Ishikawa (cell line): ENCODE results near the gene RCOR1.

Source experiments
- CEBPB ChIP-seq: IDR thresholded peaks from 2 replicates; pipeline ENCODE4 v1.6.1; 2012
- CREB1 ChIP-seq: IDR thresholded peaks from 2 replicates; pipeline ENCODE4 v1.6.1; 2012; ENCODE audit warnings: low read depth
- EGR1 ChIP-seq: IDR thresholded peaks from 2 replicates; pipeline ENCODE4 v1.6.1; 2012
- EP300 ChIP-seq: IDR thresholded peaks from 2 replicates; pipeline ENCODE4 v1.6.1; 2012; ENCODE audit warnings: borderline replicate concordance
- NFIC ChIP-seq: IDR thresholded peaks from 2 replicates; pipeline ENCODE4 v1.6.1; 2012
- RAD21 ChIP-seq: IDR thresholded peaks from 2 replicates; pipeline ENCODE4 v1.6.1; 2012; ENCODE audit warnings: low read depth
- TAF1 ChIP-seq: IDR thresholded peaks from 2 replicates; pipeline ENCODE4 v1.6.1; 2012; ENCODE audit warnings: low read depth, mild to moderate bottlenecking
- TCF12 ChIP-seq: IDR thresholded peaks from 2 replicates; pipeline ENCODE4 v1.6.1; 2012; ENCODE audit warnings: low read depth
- YY1 ChIP-seq: IDR thresholded peaks from 2 replicates; pipeline ENCODE4 v1.6.1; 2012; ENCODE audit warnings: low read depth
- ZBTB7A ChIP-seq: IDR thresholded peaks from 2 replicates; pipeline ENCODE4 v1.6.1; 2012; ENCODE audit warnings: low read depth
- TF ChIP-seq, protein P1 (sequence below): IDR thresholded peaks from 2 replicates; pipeline ENCODE4 v1.6.1; 2012
- TF ChIP-seq, protein P2 (sequence below): IDR thresholded peaks from 2 replicates; pipeline ENCODE4 v1.6.1; 2012; ENCODE audit warnings: low read depth, mild to moderate bottlenecking
- TF ChIP-seq, protein P3 (sequence below): IDR thresholded peaks from 2 replicates; pipeline ENCODE4 v1.6.1; 2012

- no peak for TF ChIP-seq RAD21
- no peak for TF ChIP-seq TCF12
- no peak for TF ChIP-seq TAF1
- TF ChIP-seq, protein P1, sequence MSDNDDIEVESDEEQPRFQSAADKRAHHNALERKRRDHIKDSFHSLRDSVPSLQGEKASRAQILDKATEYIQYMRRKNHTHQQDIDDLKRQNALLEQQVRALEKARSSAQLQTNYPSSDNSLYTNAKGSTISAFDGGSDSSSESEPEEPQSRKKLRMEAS = no peak
- no peak for TF ChIP-seq CREB1
- TF ChIP-seq NFIC = no peak
- TF ChIP-seq ZBTB7A = no peak
- TF ChIP-seq, protein P2, sequence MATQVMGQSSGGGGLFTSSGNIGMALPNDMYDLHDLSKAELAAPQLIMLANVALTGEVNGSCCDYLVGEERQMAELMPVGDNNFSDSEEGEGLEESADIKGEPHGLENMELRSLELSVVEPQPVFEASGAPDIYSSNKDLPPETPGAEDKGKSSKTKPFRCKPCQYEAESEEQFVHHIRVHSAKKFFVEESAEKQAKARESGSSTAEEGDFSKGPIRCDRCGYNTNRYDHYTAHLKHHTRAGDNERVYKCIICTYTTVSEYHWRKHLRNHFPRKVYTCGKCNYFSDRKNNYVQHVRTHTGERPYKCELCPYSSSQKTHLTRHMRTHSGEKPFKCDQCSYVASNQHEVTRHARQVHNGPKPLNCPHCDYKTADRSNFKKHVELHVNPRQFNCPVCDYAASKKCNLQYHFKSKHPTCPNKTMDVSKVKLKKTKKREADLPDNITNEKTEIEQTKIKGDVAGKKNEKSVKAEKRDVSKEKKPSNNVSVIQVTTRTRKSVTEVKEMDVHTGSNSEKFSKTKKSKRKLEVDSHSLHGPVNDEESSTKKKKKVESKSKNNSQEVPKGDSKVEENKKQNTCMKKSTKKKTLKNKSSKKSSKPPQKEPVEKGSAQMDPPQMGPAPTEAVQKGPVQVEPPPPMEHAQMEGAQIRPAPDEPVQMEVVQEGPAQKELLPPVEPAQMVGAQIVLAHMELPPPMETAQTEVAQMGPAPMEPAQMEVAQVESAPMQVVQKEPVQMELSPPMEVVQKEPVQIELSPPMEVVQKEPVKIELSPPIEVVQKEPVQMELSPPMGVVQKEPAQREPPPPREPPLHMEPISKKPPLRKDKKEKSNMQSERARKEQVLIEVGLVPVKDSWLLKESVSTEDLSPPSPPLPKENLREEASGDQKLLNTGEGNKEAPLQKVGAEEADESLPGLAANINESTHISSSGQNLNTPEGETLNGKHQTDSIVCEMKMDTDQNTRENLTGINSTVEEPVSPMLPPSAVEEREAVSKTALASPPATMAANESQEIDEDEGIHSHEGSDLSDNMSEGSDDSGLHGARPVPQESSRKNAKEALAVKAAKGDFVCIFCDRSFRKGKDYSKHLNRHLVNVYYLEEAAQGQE = no peak
- no peak for TF ChIP-seq CEBPB
- no peak for TF ChIP-seq EP300
- TF ChIP-seq YY1 = no peak
- TF ChIP-seq, protein P3, sequence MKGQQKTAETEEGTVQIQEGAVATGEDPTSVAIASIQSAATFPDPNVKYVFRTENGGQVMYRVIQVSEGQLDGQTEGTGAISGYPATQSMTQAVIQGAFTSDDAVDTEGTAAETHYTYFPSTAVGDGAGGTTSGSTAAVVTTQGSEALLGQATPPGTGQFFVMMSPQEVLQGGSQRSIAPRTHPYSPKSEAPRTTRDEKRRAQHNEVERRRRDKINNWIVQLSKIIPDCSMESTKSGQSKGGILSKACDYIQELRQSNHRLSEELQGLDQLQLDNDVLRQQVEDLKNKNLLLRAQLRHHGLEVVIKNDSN = no peak
- TF ChIP-seq EGR1 = no peak
Measured at GRCh38 chr14:102728501-102728900, 136.1 kb downstream of the RCOR1 start.
